Measurements from ENCODE around the gene CHMP1A. TPM values are rescaled to one million over a fixed set of nuclear protein-coding genes. Genes with fewer than 3 reads are reported as not detected.

CHMP1A gene
- total RNA-seq, 3 donors from 2014 or later, result 104 to 163 (median 108) TPM

DNA sequence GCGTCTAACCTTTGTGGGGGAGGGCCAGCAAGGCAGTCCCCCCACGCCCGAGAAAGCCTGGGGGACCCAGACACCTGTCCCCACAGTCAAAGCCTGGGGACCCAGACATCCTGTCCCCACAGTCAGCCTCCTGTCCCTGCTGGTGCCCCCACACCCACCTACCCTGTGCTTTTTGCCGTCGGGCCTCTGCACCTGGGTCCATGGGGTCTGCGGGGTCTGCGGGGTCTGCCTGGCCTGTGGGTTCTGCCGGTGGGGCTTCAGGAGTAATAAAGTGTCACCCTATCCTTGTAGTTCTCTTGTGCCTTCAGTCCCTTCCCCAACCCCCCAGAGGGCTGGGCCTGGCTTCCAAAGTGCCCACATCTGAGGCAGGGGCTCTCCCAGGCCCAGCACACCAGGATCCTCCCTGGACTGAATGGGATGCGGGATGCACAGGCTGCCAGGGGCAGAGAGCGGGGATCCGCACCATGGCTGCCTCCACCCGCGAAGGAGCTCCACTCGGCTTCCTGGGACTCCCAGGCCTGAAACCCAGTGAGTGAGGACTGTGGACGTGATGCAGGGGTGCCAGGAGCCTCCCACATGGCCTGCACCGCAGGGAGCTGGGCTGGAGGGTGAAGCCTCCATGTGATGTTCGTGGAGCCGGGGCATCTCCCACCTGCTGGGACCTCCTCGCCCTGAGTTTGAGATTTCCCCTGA, 60.4 kb downstream of the CHMP1A start:
- Histone ChIP-seq H3K4me1 (ENCODE audit: low read depth) (no peaks in the 10 kb centered on the region), H3K9me3 (no peaks in the 10 kb centered on the region), H3K36me3 (ENCODE audit: low read depth) (no peaks in the 10 kb centered on the region), H3K4me3 (no peak overlapping the region)
- ATAC-seq (no peak), DNase-seq (no peak)
- intact Hi-C loops (cut with DNase I, micrococcal nuclease), result no loop called here
- TF ChIP-seq, protein P1, sequence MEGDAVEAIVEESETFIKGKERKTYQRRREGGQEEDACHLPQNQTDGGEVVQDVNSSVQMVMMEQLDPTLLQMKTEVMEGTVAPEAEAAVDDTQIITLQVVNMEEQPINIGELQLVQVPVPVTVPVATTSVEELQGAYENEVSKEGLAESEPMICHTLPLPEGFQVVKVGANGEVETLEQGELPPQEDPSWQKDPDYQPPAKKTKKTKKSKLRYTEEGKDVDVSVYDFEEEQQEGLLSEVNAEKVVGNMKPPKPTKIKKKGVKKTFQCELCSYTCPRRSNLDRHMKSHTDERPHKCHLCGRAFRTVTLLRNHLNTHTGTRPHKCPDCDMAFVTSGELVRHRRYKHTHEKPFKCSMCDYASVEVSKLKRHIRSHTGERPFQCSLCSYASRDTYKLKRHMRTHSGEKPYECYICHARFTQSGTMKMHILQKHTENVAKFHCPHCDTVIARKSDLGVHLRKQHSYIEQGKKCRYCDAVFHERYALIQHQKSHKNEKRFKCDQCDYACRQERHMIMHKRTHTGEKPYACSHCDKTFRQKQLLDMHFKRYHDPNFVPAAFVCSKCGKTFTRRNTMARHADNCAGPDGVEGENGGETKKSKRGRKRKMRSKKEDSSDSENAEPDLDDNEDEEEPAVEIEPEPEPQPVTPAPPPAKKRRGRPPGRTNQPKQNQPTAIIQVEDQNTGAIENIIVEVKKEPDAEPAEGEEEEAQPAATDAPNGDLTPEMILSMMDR (IDR thresholded peaks at IDR 0.05), result no peak

DNA sequence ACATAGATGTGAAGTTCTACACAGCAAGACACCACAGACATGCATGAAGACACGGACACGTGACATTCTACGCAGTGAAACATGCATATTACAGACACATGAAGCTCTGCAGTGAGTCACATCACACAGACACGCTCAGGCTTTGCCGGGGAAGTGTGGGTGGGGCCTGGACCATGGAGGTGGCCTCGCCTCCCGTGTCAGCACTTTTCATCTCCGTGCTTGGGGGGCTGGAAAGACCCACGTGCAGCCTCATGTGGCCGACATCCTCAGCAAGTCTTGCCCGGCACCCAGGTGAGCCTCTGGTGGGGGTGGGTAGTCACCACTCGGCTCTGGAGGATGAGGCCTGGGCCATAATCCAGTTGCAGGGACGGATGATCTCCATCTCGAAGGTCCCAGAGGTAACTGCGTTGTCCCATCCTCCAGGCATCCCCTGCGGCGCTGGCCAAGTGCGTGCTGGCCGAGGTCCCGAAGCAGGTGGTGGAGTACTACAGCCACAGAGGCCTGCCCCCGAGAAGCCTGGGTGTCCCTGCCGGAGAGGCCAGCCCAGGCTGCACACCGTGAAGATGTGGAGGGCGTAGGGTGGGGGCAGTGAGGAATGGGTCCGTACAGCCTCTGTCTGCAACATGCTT, 61.3 kb downstream of the CHMP1A start:
- no peak for DNase-seq
- Histone ChIP-seq H3K36me3 (ENCODE audit: low read depth) (no peaks in the 10 kb centered on the region), H3K4me3 (no peak overlapping the region), H3K4me1 (ENCODE audit: low read depth) (no peaks in the 10 kb centered on the region), H3K9me3 (no peaks in the 10 kb centered on the region)
- ATAC-seq, result no peak
- TF ChIP-seq, protein P1 (IDR thresholded peaks at IDR 0.05), result no peak
- intact Hi-C loops (cut with DNase I, micrococcal nuclease), result no loop called here

DNA sequence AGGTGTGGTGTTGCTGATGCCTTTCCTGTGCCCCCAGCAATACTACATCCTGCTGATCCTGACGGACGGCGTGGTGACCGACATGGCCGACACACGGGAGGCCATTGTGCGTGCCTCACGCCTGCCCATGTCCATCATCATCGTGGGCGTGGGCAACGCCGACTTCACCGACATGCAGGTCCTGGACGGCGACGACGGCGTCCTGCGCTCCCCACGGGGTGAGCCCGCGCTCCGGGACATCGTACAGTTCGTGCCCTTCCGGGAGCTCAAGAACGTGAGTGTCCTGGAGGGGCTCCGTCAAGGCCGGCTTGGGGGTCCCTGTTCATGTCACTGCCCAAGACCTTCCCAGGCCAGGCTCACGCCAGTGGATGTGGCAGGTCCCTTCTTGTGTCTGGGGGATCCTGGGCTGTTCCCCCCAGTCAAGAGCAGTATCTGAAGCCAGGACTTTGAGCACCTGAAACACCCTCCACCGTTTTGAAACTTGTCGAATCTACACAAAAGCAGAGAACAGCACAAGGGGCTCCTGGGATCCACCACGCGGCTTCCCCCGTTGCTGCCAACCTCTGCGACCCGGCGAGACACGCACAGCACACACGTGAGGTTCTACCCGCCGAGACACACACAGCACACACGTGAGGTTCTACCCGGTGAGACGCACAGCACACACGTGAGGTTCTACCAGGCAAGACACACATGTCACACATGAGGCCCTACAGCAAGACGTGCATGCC, 62.0 kb downstream of the CHMP1A start:
- no peaks in the 10 kb centered on the region for H3K9me3 ChIP-seq
- ATAC-seq, result no peak
- no peak overlapping the region for H3K4me3 ChIP-seq
- H3K36me3 ChIP-seq (ENCODE audit: low read depth), result no peaks in the 10 kb centered on the region
- intact Hi-C loops (cut with DNase I, micrococcal nuclease), result no loop called here
- no peaks in the 10 kb centered on the region for H3K4me1 ChIP-seq (ENCODE audit: low read depth)
- TF ChIP-seq, protein P1 (IDR thresholded peaks at IDR 0.05), result no peak
- DNase-seq, result no peak

Other genes starting within 250 kb of the CHMP1A start
- gene ANKRD11, start 167.1 kb downstream of the CHMP1A start, total RNA-seq, result 100 to 1,000 TPM; 125 to 127 (median 127) TPM
- gene SPG7, start 149.3 kb downstream of the CHMP1A start, total RNA-seq, result 100 to 1,000 TPM; 112 to 137 (median 121) TPM
- gene RPL13, start 97.0 kb downstream of the CHMP1A start, total RNA-seq, result 1,000 to 10,000 TPM; 1,693 to 1,792 (median 1,717) TPM
- 1 to 10 TPM in 1 of 3 donors, under 1 TPM in 2; 0.72 to 2.0 (median 0.79) TPM for gene CPNE7, start 82.0 kb downstream of the CHMP1A start, total RNA-seq
- 1 to 10 TPM in 1 of 3 donors, under 1 TPM in 1, not detected in 1; 0.28 to 2.0 TPM for gene DPEP1, start 44.1 kb downstream of the CHMP1A start, total RNA-seq
- gene SPATA33, start 128 bp upstream of the CHMP1A start, total RNA-seq, result 10 to 100 TPM in 2 of 3 donors, 1 to 10 TPM in 1; 8.0 to 11.0 (median 10.7) TPM
- gene CDK10, start 29.0 kb upstream of the CHMP1A start, total RNA-seq, result 100 to 1,000 TPM in 1 of 3 donors, 10 to 100 TPM in 2; 90.8 to 163 (median 94.5) TPM
- gene SPATA2L, start 44.0 kb upstream of the CHMP1A start, total RNA-seq, result 10 to 100 TPM; 12.5 to 21.7 (median 14.4) TPM
- 10 to 100 TPM; 15.3 to 20.6 (median 16.4) TPM for gene VPS9D1, start 63.2 kb upstream of the CHMP1A start, total RNA-seq
- 10 to 100 TPM; 30.5 to 50.4 (median 31.6) TPM for gene ZNF276, start 63.8 kb upstream of the CHMP1A start, total RNA-seq
- gene FANCA, start 158.9 kb upstream of the CHMP1A start, total RNA-seq, result 10 to 100 TPM; 13.1 to 27.7 (median 16.3) TPM
- 100 to 1,000 TPM in 1 of 3 donors, 10 to 100 TPM in 2; 52.5 to 118 (median 84.2) TPM for gene SPIRE2, start 170.8 kb upstream of the CHMP1A start, total RNA-seq
- 100 to 1,000 TPM; 179 to 217 (median 212) TPM for gene TCF25, start 215.9 kb upstream of the CHMP1A start, total RNA-seq